ENCODE results near the gene UBE3B. TPM values are rescaled to one million over a fixed set of nuclear protein-coding genes. Genes with fewer than 3 reads are reported as not detected.

Gene UBE3B
- total and polyA plus RNA-seq, 9 donors = 19.4 to 28.0 (median 21.9) TPM

DNA sequence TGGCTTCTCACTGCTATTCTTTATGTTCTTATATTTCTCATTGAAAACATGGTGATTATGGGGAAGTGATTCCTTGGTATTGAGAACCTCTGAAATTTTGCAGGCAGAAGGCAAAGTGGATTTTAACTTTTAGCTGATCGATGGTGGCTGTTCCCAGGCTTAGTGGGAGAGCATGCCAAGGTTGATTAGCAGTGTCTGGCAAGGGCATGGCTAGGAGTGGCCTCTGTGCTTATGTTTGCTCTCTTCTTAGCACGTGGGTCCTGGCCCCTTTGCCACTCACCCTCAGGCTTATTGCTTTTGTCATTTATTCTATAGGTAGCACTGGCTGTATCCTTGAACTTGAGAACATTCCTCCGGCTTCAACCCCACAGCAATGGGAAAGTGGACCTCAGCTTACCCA lies 98.2 kb downstream of the UBE3B start:
- WGBS (ENCODE audit: insufficient coverage) = 82% methylated on average over 2 of the region's 3 CpGs
- Histone ChIP-seq H3K9me3 (replicated peaks; ENCODE audit: control insufficient read depth, low read depth, low read length) (no peaks in the 10 kb centered on the region), H3K4me3 (ENCODE audit: low read length) (no peak overlapping the region), H3K27me3 (ENCODE audit: control insufficient read depth, insufficient read depth, low read length) (no peaks in the 10 kb centered on the region), H3K27ac (ENCODE audit: low read length) (no peak overlapping the region), H3K36me3 (ENCODE audit: control insufficient read depth, insufficient read depth, low read length) (peaks cover 50% of the 10 kb centered on the region), H3K4me1 (ENCODE audit: control insufficient read depth, insufficient read depth, low read length) (peaks cover 17% of the 10 kb centered on the region)
- no peak for DNase-seq

DNA sequence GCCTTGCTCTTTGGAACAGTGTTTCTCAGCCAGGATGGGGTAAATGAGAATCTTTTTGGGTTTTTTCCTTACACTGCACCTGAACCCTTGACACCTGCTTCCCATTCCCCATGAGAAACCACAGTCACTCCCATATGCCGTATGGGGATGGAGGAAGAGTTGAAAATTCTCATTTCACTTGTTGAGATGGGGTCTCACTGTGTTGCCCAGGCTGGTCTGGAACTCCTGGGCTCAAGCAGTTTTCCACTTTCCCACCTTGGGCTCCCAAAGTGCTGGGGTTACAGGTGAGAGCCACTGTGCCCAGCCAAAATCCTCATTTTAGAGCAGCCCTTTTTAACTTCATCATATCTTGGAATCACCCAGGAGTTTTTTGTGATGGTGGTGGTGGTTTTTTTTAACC lies 99.9 kb downstream of the UBE3B start:
- peaks cover 66% of the 10 kb centered on the region for H3K36me3 ChIP-seq (ENCODE audit: control insufficient read depth, insufficient read depth, low read length)

DNA sequence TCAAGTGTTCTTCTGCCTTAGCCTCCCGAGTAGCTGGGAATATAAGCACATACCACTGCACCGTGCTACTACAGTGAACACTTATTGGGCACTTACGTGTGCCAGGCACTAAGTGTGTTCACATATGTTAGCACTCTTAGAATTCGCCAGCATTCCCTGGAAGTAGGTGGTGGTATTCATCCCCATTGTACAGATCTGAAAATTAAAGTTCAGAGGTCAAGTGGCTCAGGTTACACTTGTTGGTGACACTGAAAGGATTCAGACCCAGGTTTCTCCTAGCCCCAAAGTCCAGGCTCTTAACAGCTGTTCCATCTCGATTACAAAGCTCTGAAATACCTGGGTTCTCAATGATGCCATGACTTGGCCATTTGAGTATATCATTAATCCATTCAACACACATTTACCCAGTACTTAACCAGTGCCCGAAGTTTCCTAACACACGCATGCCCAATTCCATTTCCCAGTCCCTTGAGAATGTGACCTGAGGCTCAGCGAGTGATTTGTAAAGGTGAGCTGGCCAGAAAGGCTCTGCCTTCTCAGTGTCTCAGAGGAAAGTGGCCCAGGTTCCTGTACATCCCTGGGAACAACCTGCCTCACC lies 101.0 kb downstream of the UBE3B start:
- no peak for DNase-seq
- H3K4me3 ChIP-seq (ENCODE audit: low read length) = no peak overlapping the region
- peaks cover 10% of the 10 kb centered on the region for H3K4me1 ChIP-seq (ENCODE audit: control insufficient read depth, insufficient read depth, low read length)
- peaks cover 71% of the 10 kb centered on the region for H3K36me3 ChIP-seq (ENCODE audit: control insufficient read depth, insufficient read depth, low read length)
- H3K9me3 ChIP-seq (replicated peaks; ENCODE audit: control insufficient read depth, low read depth, low read length) = no peaks in the 10 kb centered on the region
- 97% methylated on average over 5 of the region's 8 CpGs for WGBS (ENCODE audit: insufficient coverage)
- H3K27me3 ChIP-seq (ENCODE audit: control insufficient read depth, insufficient read depth, low read length) = no peaks in the 10 kb centered on the region
- no peak overlapping the region for H3K27ac ChIP-seq (ENCODE audit: low read length)

More for the DNA sequence above, 99.9 kb downstream of the UBE3B start:
- no peaks in the 10 kb centered on the region for H3K9me3 ChIP-seq (replicated peaks; ENCODE audit: control insufficient read depth, low read depth, low read length)
- H3K4me3 ChIP-seq (ENCODE audit: low read length) = no peak overlapping the region
- no CpG with 5 or more reads among the region's 1 CpG for WGBS (ENCODE audit: insufficient coverage)
- peaks cover 16% of the 10 kb centered on the region for H3K4me1 ChIP-seq (ENCODE audit: control insufficient read depth, insufficient read depth, low read length)
- H3K27ac ChIP-seq (ENCODE audit: low read length) = no peak overlapping the region
- DNase-seq = no peak
- no peaks in the 10 kb centered on the region for H3K27me3 ChIP-seq (ENCODE audit: control insufficient read depth, insufficient read depth, low read length)

DNA sequence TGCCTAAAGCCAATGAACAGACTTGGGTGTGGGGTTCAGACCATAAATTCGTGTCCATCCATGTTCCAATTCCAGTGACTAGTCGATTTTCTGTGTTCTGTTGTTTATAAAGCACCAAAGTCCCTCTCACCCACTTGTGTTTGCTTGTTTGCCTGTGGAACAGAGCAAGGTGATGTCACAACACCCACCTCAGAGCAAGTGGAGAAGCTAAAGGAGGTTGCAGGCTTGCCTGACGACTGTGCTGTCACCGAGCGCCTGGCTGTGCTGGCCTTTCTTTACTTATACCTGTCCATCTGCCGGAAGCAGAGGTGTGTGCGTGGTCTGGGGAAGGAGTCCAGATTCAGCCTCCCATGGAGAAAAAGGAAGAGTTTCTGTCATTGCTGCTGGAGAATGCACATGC lies 102.2 kb downstream of the UBE3B start:
- peaks cover 3% of the 10 kb centered on the region for H3K4me1 ChIP-seq (ENCODE audit: control insufficient read depth, insufficient read depth, low read length)
- WGBS (ENCODE audit: insufficient coverage) = 89% methylated on average over 3 of the region's 7 CpGs
- no peaks in the 10 kb centered on the region for H3K9me3 ChIP-seq (replicated peaks; ENCODE audit: control insufficient read depth, low read depth, low read length)
- no peak overlapping the region for H3K4me3 ChIP-seq (ENCODE audit: low read length)
- H3K27ac ChIP-seq (ENCODE audit: low read length) = no peak overlapping the region
- H3K27me3 ChIP-seq (ENCODE audit: control insufficient read depth, insufficient read depth, low read length) = no peaks in the 10 kb centered on the region
- peaks cover 74% of the 10 kb centered on the region for H3K36me3 ChIP-seq (ENCODE audit: control insufficient read depth, insufficient read depth, low read length)
- DNase-seq = no peak

DNA sequence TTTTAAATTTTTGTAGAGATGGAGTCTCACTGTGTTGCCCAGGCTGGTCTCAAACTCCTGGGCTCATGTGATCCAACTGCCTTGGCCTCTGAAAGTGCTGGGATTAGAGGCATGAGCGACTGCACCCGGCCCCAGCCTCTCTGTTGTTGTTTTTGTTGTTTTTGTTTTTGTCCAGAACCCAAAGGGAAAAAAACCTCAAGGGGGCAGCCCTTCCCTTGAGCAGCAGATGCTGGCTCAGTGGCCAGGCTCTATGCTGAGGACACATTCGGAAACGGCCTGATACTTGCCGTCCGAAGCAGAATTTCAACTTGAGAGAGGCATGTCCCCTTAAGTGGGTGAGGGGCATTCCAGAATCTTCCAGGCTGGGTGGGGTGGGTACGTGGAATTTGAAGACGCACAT lies 102.8 kb downstream of the UBE3B start:
- no peak overlapping the region for H3K4me3 ChIP-seq (ENCODE audit: low read length)
- peaks cover 71% of the 10 kb centered on the region for H3K36me3 ChIP-seq (ENCODE audit: control insufficient read depth, insufficient read depth, low read length)
- no peak for DNase-seq
- 87% methylated on average over 3 of the region's 8 CpGs for WGBS (ENCODE audit: insufficient coverage)
- no peaks in the 10 kb centered on the region for H3K4me1 ChIP-seq (ENCODE audit: control insufficient read depth, insufficient read depth, low read length)
- H3K9me3 ChIP-seq (replicated peaks; ENCODE audit: control insufficient read depth, low read depth, low read length) = no peaks in the 10 kb centered on the region
- no peaks in the 10 kb centered on the region for H3K27me3 ChIP-seq (ENCODE audit: control insufficient read depth, insufficient read depth, low read length)
- H3K27ac ChIP-seq (ENCODE audit: low read length) = no peak overlapping the region

DNA sequence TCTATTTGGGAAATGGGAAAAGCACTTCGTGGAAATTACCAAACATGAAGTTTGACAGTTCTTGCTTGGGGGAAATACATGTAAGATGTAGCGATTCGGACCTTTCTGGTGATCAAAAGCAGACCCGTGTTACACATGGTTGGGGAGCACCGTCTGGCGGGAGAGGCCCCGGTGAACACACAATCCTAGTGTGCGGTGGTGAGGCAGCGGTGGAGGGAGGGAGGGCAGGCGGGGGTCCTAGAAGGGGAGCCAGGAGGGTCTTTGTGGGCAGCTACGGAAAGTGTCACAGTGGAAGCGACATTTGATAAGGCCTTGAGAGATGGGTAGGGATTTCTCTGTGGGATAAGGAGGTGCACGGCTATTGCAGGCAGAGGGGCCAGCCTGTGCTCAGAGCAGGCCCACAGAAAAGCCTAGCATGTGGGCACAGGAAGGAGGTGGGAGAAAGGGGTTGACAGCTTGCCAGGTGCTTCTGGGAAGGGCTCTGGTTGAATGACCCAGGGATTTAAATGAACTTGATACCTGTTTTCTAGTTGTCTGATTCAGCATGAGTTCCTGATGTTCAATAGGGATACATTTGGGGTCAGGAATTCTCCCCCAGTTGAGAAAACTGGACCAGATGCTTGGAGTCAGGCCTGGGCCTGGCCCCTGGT lies 103.4 kb downstream of the UBE3B start:
- no peak for DNase-seq
- H3K36me3 ChIP-seq (ENCODE audit: control insufficient read depth, insufficient read depth, low read length) = peaks cover 66% of the 10 kb centered on the region
- H3K4me1 ChIP-seq (ENCODE audit: control insufficient read depth, insufficient read depth, low read length) = no peaks in the 10 kb centered on the region
- WGBS (ENCODE audit: insufficient coverage) = 81% methylated on average over 13 of the region's 13 CpGs
- H3K4me3 ChIP-seq (ENCODE audit: low read length) = no peak overlapping the region
- H3K27ac ChIP-seq (ENCODE audit: low read length) = no peak overlapping the region
- H3K9me3 ChIP-seq (replicated peaks; ENCODE audit: control insufficient read depth, low read depth, low read length) = no peaks in the 10 kb centered on the region
- no peaks in the 10 kb centered on the region for H3K27me3 ChIP-seq (ENCODE audit: control insufficient read depth, insufficient read depth, low read length)

DNA sequence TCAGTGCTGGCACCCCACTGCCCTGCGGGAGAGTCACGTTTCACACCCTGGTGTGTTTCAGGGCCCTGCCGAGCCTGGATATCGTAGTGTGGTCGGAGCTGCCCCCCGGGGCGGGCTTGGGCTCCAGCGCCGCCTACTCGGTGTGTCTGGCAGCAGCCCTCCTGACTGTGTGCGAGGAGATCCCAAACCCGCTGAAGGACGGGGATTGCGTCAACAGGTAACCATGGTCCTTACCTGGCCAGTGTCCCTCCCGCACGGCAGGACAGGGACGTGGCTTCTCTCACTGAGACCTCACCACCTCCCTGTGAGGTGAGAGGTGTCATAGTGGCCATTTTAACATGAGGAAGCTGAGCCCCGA lies 103.9 kb downstream of the UBE3B start:
- no peak overlapping the region for H3K4me3 ChIP-seq (ENCODE audit: low read length)
- H3K36me3 ChIP-seq (ENCODE audit: control insufficient read depth, insufficient read depth, low read length) = peaks cover 63% of the 10 kb centered on the region
- H3K27me3 ChIP-seq (ENCODE audit: control insufficient read depth, insufficient read depth, low read length) = no peaks in the 10 kb centered on the region
- no peaks in the 10 kb centered on the region for H3K4me1 ChIP-seq (ENCODE audit: control insufficient read depth, insufficient read depth, low read length)
- WGBS (ENCODE audit: insufficient coverage) = 77% methylated on average over 10 of the region's 18 CpGs
- H3K27ac ChIP-seq (ENCODE audit: low read length) = no peak overlapping the region
- no peaks in the 10 kb centered on the region for H3K9me3 ChIP-seq (replicated peaks; ENCODE audit: control insufficient read depth, low read depth, low read length)
- DNase-seq = no peak

DNA sequence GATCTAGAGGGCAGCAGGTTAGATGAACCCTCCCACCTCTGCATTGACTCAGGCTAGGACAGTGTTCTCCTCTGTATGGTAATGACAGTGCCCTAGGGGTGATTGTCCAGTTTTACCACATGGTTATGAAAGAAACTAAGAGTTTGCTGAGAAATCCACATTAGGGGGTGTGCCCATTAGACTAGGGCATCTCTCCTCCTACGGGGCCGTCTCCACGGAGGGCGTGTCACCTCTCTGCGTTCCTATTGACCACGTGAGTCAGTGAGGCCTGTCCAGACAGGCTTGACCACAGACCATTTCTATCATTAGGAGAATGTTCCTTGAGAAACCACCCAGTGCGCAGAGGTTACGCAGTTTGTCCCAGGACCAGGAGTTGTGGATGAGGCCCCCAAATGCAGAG lies 104.4 kb downstream of the UBE3B start:
- H3K27ac ChIP-seq (ENCODE audit: low read length) = no peak overlapping the region
- H3K4me1 ChIP-seq (ENCODE audit: control insufficient read depth, insufficient read depth, low read length) = no peaks in the 10 kb centered on the region
- DNase-seq = no peak
- no peak overlapping the region for H3K4me3 ChIP-seq (ENCODE audit: low read length)
- 77% methylated on average over 6 of the region's 8 CpGs for WGBS (ENCODE audit: insufficient coverage)
- peaks cover 66% of the 10 kb centered on the region for H3K36me3 ChIP-seq (ENCODE audit: control insufficient read depth, insufficient read depth, low read length)
- H3K27me3 ChIP-seq (ENCODE audit: control insufficient read depth, insufficient read depth, low read length) = no peaks in the 10 kb centered on the region
- H3K9me3 ChIP-seq (replicated peaks; ENCODE audit: control insufficient read depth, low read depth, low read length) = no peaks in the 10 kb centered on the region

DNA sequence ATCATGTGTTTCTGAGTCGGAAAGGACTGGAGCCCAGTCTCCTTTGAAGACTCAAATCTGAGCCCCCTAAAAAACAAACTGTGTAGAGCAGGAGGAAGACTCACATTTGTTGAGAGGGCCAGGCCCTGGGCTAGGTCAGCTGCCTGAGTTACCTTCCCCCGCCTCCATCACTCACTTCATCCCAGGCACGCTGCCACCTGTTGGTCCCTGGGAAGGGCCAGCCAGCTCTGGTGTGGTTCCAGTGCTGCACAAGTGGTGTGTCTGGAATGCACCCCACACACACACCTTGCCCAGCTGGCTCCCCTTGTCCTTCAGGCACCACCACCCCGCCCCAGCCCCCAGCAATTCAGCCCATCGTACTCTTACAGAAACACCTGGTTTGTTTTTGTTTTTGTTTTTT lies 105.2 kb downstream of the UBE3B start:
- Histone ChIP-seq H3K27me3 (ENCODE audit: control insufficient read depth, insufficient read depth, low read length) (no peaks in the 10 kb centered on the region), H3K4me3 (ENCODE audit: low read length) (no peak overlapping the region), H3K27ac (ENCODE audit: low read length) (no peak overlapping the region), H3K36me3 (ENCODE audit: control insufficient read depth, insufficient read depth, low read length) (peaks cover 63% of the 10 kb centered on the region), H3K4me1 (ENCODE audit: control insufficient read depth, insufficient read depth, low read length) (no peaks in the 10 kb centered on the region), H3K9me3 (replicated peaks; ENCODE audit: control insufficient read depth, low read depth, low read length) (no peaks in the 10 kb centered on the region)
- no CpG with 5 or more reads among the region's 5 CpGs for WGBS (ENCODE audit: insufficient coverage)
- no peak for DNase-seq

DNA sequence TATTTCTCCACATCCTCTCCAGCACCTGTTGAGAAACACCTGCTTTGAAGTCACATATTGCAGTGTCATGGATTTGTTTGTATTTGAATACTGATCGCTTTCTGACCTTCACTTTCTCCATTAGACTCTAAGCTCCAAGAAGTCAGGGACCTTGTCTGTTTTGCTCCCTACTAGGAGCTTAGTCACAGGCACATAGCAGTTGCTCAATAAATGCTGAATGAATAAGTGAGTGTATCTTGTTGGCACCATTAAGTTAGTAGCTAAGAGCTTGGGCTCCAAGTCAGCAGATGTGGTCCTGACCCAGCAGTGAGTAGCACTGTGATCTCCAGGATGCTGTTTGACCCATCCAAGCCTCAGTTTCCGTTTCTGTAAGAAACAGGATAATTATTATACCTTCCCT lies 106.3 kb downstream of the UBE3B start:
- Histone ChIP-seq H3K4me3 (ENCODE audit: low read length) (no peak overlapping the region), H3K4me1 (ENCODE audit: control insufficient read depth, insufficient read depth, low read length) (no peaks in the 10 kb centered on the region), H3K27ac (ENCODE audit: low read length) (no peak overlapping the region), H3K27me3 (ENCODE audit: control insufficient read depth, insufficient read depth, low read length) (no peaks in the 10 kb centered on the region), H3K36me3 (ENCODE audit: control insufficient read depth, insufficient read depth, low read length) (peaks cover 63% of the 10 kb centered on the region), H3K9me3 (replicated peaks; ENCODE audit: control insufficient read depth, low read depth, low read length) (no peaks in the 10 kb centered on the region)
- no peak for DNase-seq
- no CpG with 5 or more reads among the region's 2 CpGs for WGBS (ENCODE audit: insufficient coverage)
